Skeletal muscle satellite cell (primary cell): ENCODE measurements around the gene EN2.
"Not testable (repeated sequence)": the region's sequence is repeated elsewhere in the genome, so short reads cannot be mapped to it uniquely, and the experiment has no call there.

ENCODE experiments used
- H3K27me3 ChIP-seq: 2 replicates; pipeline ENCODE4 v1.7.0; 2013; ENCODE audit warnings: low read length; ENCODE audit not compliant: control insufficient read depth, insufficient read depth
- H3K36me3 ChIP-seq: 2 replicates; pipeline ENCODE4 v1.7.0; 2013; ENCODE audit warnings: mild to moderate bottlenecking, control low read depth, low read length; ENCODE audit not compliant: insufficient read depth
- H3K4me1 ChIP-seq: 2 replicates; pipeline ENCODE4 v1.7.0; 2013; ENCODE audit warnings: low read length; ENCODE audit not compliant: control insufficient read depth, insufficient read depth
- H3K4me2 ChIP-seq: 2 replicates; pipeline ENCODE4 v1.7.0; 2013; ENCODE audit warnings: mild to moderate bottlenecking, low read length
- H3K4me3 ChIP-seq: 2 replicates; pipeline ENCODE4 v1.7.0; 2013; ENCODE audit warnings: low read length
- H3K9ac ChIP-seq: 2 replicates; pipeline ENCODE4 v1.7.0; 2013; ENCODE audit warnings: mild to moderate bottlenecking, low read depth, low read length, moderate library complexity
- H3K9me3 ChIP-seq: replicated peaks from 2 replicates; pipeline ENCODE4 v1.7.0; 2013; ENCODE audit warnings: mild to moderate bottlenecking, control low read depth, low read length

Gene EN2

GRCh38 chr7:155445606-155446005 is 12.3 kb upstream of the EN2 start:
- not testable (repeated sequence) for H3K9ac ChIP-seq, H3K4me1 ChIP-seq, H3K4me2 ChIP-seq, H3K9me3 ChIP-seq, H3K4me3 ChIP-seq, H3K36me3 ChIP-seq
- H3K27me3 ChIP-seq: peaks cover 47% of the 10 kb centered on the region

- no peak overlapping the region for H3K9ac ChIP-seq
- H3K36me3 ChIP-seq: no peaks in the 10 kb centered on the region
- H3K4me2 ChIP-seq: no peak overlapping the region
- no peaks in the 10 kb centered on the region for H3K4me1 ChIP-seq
- no peak overlapping the region for H3K4me3 ChIP-seq
- H3K27me3 ChIP-seq: peaks cover 59% of the 10 kb centered on the region
- no peaks in the 10 kb centered on the region for H3K9me3 ChIP-seq
These were observed 10.3 kb upstream of the EN2 start for GRCh38 chr7:155447603-155448002.

- Histone ChIP-seq H3K36me3 (no peaks in the 10 kb centered on the region), H3K4me1 (no peaks in the 10 kb centered on the region), H3K9me3 (no peaks in the 10 kb centered on the region), H3K9ac (no peak overlapping the region), H3K4me3 (no peak overlapping the region), H3K4me2 (no peak overlapping the region), H3K27me3 (peaks cover 63% of the 10 kb centered on the region)
These were observed 9.3 kb upstream of the EN2 start for GRCh38 chr7:155448632-155449007.

- peaks cover 68% of the 10 kb centered on the region for H3K27me3 ChIP-seq
- H3K4me1 ChIP-seq: no peaks in the 10 kb centered on the region
- no peaks in the 10 kb centered on the region for H3K36me3 ChIP-seq
- no peaks in the 10 kb centered on the region for H3K9me3 ChIP-seq
- H3K4me2 ChIP-seq: no peak overlapping the region
- no peak overlapping the region for H3K9ac ChIP-seq
- H3K4me3 ChIP-seq: no peak overlapping the region
These were observed 8.7 kb upstream of the EN2 start for GRCh38 chr7:155449008-155449868.

GRCh38 chr7:155449869-155450557 is 7.9 kb upstream of the EN2 start:
- Histone ChIP-seq H3K4me2 (no peak overlapping the region), H3K4me1 (no peaks in the 10 kb centered on the region), H3K27me3 (peaks cover 75% of the 10 kb centered on the region), H3K36me3 (no peaks in the 10 kb centered on the region), H3K4me3 (no peak overlapping the region), H3K9ac (no peak overlapping the region), H3K9me3 (no peaks in the 10 kb centered on the region)

- H3K36me3 ChIP-seq: no peaks in the 10 kb centered on the region
- H3K4me2 ChIP-seq: no peak overlapping the region
- peaks cover 81% of the 10 kb centered on the region for H3K27me3 ChIP-seq
- H3K4me3 ChIP-seq: no peak overlapping the region
- H3K9me3 ChIP-seq: no peaks in the 10 kb centered on the region
- no peak overlapping the region for H3K9ac ChIP-seq
- no peaks in the 10 kb centered on the region for H3K4me1 ChIP-seq
These were observed 7.4 kb upstream of the EN2 start for GRCh38 chr7:155450558-155450969.

GRCh38 chr7:155450970-155451801 is 6.7 kb upstream of the EN2 start:
- Histone ChIP-seq H3K27me3 (peaks cover 87% of the 10 kb centered on the region), H3K4me1 (no peaks in the 10 kb centered on the region), H3K9ac (no peak overlapping the region), H3K4me3 (no peak overlapping the region), H3K4me2 (no peak overlapping the region), H3K9me3 (no peaks in the 10 kb centered on the region), H3K36me3 (no peaks in the 10 kb centered on the region)

GRCh38 chr7:155451840-155452239 is 6.1 kb upstream of the EN2 start:
- Histone ChIP-seq H3K9me3 (no peaks in the 10 kb centered on the region), H3K27me3 (peaks cover 94% of the 10 kb centered on the region)

GRCh38 chr7:155452505-155453295 is 5.2 kb upstream of the EN2 start:
- Histone ChIP-seq H3K27me3 (peaks cover 92% of the 10 kb centered on the region), H3K4me2 (no peak overlapping the region), H3K9me3 (no peaks in the 10 kb centered on the region), H3K9ac (no peak overlapping the region), H3K4me1 (no peaks in the 10 kb centered on the region), H3K36me3 (no peaks in the 10 kb centered on the region), H3K4me3 (no peak overlapping the region)

More at GRCh38 chr7:155451840-155452239, 6.1 kb upstream of the EN2 start:
- no peak overlapping the region for H3K9ac ChIP-seq
- H3K4me2 ChIP-seq: no peak overlapping the region
- H3K4me3 ChIP-seq: no peak overlapping the region
- no peaks in the 10 kb centered on the region for H3K4me1 ChIP-seq
- no peaks in the 10 kb centered on the region for H3K36me3 ChIP-seq

- H3K4me1 ChIP-seq: no peaks in the 10 kb centered on the region
These were observed 4.4 kb upstream of the EN2 start for GRCh38 chr7:155453296-155454182.

More at GRCh38 chr7:155453296-155454182, 4.4 kb upstream of the EN2 start:
- Histone ChIP-seq H3K9ac (no peak overlapping the region), H3K27me3 (peaks cover 91% of the 10 kb centered on the region), H3K36me3 (no peaks in the 10 kb centered on the region), H3K4me3 (no peak overlapping the region), H3K4me2 (no peak overlapping the region), H3K9me3 (no peaks in the 10 kb centered on the region)
